ENCODE measurements around the gene PTPN14.

The PTPN14 gene

DNA sequence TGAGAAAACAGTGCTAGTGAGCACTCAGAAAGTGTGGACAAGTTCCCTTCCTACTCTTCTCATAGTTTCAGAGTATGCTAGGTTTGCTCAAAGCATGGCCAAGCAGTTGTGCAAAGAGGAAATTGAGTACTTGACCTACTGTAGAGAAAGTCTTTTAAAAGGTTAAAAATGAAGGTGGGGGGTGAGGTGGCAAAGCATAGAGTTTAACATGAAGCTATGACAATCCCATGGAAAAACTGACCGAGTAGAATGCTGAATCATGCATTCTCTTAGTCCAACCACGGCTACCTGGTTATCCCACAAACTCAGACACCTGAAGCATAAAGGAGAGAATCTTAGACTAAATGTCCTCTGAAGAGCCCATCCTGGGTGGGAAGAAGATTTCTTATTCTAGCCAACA is 79.9 kb downstream of the PTPN14 start:
- Histone ChIP-seq H2AFZ (ENCODE audit: low read depth, low read length) (no peak overlapping the region), H3K4me2 (ENCODE audit: low read length) (no peak overlapping the region), H3K4me3 (ENCODE audit: low read length) (no peak overlapping the region), H3K4me1 (ENCODE audit: low read length) (no peaks in the 10 kb centered on the region), H3K9me3 (ENCODE audit: insufficient read depth, low read length) (no peaks in the 10 kb centered on the region), H3K9ac (ENCODE audit: low read length) (no peak overlapping the region), H3K27me3 (ENCODE audit: low read depth, low read length) (peaks cover 45% of the 10 kb centered on the region), H3K36me3 (replicated peaks; ENCODE audit: low read depth, low read length) (no peaks in the 10 kb centered on the region), H4K20me1 (ENCODE audit: insufficient read depth, low read length) (no peaks in the 10 kb centered on the region), H3K27ac (ENCODE audit: low read length) (no peak overlapping the region), H3K79me2 (ENCODE audit: low read length) (no peaks in the 10 kb centered on the region)
- TF ChIP-seq, protein P1, sequence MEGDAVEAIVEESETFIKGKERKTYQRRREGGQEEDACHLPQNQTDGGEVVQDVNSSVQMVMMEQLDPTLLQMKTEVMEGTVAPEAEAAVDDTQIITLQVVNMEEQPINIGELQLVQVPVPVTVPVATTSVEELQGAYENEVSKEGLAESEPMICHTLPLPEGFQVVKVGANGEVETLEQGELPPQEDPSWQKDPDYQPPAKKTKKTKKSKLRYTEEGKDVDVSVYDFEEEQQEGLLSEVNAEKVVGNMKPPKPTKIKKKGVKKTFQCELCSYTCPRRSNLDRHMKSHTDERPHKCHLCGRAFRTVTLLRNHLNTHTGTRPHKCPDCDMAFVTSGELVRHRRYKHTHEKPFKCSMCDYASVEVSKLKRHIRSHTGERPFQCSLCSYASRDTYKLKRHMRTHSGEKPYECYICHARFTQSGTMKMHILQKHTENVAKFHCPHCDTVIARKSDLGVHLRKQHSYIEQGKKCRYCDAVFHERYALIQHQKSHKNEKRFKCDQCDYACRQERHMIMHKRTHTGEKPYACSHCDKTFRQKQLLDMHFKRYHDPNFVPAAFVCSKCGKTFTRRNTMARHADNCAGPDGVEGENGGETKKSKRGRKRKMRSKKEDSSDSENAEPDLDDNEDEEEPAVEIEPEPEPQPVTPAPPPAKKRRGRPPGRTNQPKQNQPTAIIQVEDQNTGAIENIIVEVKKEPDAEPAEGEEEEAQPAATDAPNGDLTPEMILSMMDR (IDR thresholded peaks at IDR 0.05; ENCODE audit: low read depth, low read length), result no peak
- no peak for TF ChIP-seq EZH2phosphoT487 (IDR thresholded peaks at IDR 0.05; ENCODE audit: low read depth)

DNA sequence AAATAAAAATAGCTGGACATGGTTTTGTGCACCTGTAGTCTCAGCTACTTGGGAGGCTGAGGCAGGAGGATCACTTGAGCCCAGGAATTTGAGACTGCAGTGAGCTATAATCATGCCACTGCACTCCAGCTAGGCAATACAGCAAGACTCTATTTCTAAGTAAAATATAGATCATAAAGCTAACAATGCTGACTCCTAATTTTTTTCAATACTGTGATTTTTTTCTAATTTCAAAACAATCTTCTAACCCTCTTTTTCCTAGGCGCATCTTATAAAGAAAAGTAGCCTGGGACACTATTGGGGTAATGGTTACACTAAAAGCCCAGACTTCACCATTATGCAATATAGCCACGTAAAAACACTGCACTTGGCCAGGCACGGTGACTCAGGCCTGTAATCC is 81.3 kb downstream of the PTPN14 start:
- Histone ChIP-seq H4K20me1 (ENCODE audit: insufficient read depth, low read length) (no peaks in the 10 kb centered on the region), H3K79me2 (ENCODE audit: low read length) (no peaks in the 10 kb centered on the region), H3K4me2 (ENCODE audit: low read length) (no peak overlapping the region), H3K4me3 (ENCODE audit: low read length) (no peak overlapping the region), H2AFZ (ENCODE audit: low read depth, low read length) (no peak overlapping the region), H3K9me3 (ENCODE audit: insufficient read depth, low read length) (no peaks in the 10 kb centered on the region), H3K9ac (ENCODE audit: low read length) (no peak overlapping the region), H3K36me3 (replicated peaks; ENCODE audit: low read depth, low read length) (no peaks in the 10 kb centered on the region), H3K27ac (ENCODE audit: low read length) (no peak overlapping the region), H3K27me3 (ENCODE audit: low read depth, low read length) (peaks cover 44% of the 10 kb centered on the region), H3K4me1 (ENCODE audit: low read length) (no peaks in the 10 kb centered on the region)
- no peak for TF ChIP-seq EZH2phosphoT487 (IDR thresholded peaks at IDR 0.05; ENCODE audit: low read depth)

DNA sequence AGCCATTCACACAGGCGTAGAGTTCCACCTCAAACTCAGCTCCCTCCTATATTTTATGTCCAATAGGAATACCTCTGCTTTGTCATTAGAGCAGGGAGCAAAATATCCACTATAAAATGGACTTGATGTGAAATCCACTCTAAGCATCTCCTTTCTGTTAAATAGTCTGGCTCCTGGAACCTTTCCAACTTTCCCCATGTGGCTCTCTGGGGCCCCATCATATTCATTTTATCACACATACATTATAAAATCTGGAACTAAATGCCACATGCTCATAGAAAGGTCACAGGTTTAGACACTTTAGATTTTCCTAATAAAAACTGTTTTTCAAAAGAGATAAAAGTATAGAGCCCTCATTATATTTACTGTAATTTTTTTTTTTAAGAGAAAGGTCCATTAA is 82.1 kb downstream of the PTPN14 start:
- Histone ChIP-seq H3K27ac (ENCODE audit: low read length) (no peak overlapping the region), H3K79me2 (ENCODE audit: low read length) (no peaks in the 10 kb centered on the region), H3K9me3 (ENCODE audit: insufficient read depth, low read length) (no peaks in the 10 kb centered on the region), H3K9ac (ENCODE audit: low read length) (no peak overlapping the region), H3K27me3 (ENCODE audit: low read depth, low read length) (peaks cover 39% of the 10 kb centered on the region), H2AFZ (ENCODE audit: low read depth, low read length) (no peak overlapping the region), H3K4me1 (ENCODE audit: low read length) (no peaks in the 10 kb centered on the region), H4K20me1 (ENCODE audit: insufficient read depth, low read length) (no peaks in the 10 kb centered on the region), H3K4me2 (ENCODE audit: low read length) (no peak overlapping the region), H3K36me3 (replicated peaks; ENCODE audit: low read depth, low read length) (no peaks in the 10 kb centered on the region), H3K4me3 (ENCODE audit: low read length) (no peak overlapping the region)
- no peak for TF ChIP-seq EZH2phosphoT487 (IDR thresholded peaks at IDR 0.05; ENCODE audit: low read depth)
- TF ChIP-seq, protein P1 (IDR thresholded peaks at IDR 0.05; ENCODE audit: low read depth, low read length), result no peak

DNA sequence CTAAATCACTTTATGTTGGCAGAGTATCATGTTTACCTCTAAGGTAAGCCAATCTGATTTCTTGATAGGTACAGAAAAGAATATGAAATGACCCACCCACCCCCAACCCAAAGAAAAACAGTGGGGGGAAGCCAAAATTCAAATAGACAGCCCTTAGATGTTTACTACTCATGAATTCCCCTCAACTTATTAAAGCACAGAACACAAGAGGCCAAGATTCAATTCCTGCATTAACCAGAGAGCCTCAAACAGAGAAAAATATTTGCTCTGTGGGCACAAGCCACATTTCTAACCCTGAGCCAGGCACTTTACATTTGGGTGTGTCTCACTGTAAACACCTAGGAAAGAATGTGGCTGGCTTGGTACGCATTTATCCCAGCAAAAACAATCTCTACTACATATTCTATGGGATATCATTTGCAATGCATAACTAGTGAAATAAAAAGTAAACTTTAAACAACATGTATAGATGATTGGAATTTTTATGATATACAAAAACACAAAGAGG is 84.3 kb downstream of the PTPN14 start:
- no peak overlapping the region for H3K27ac ChIP-seq (ENCODE audit: low read length)
- no peak overlapping the region for H2AFZ ChIP-seq (ENCODE audit: low read depth, low read length)
- no peaks in the 10 kb centered on the region for H3K4me1 ChIP-seq (ENCODE audit: low read length)
- H3K36me3 ChIP-seq (replicated peaks; ENCODE audit: low read depth, low read length), result no peaks in the 10 kb centered on the region
- no peak overlapping the region for H3K4me3 ChIP-seq (ENCODE audit: low read length)
- no peaks in the 10 kb centered on the region for H3K79me2 ChIP-seq (ENCODE audit: low read length)
- H4K20me1 ChIP-seq (ENCODE audit: insufficient read depth, low read length), result no peaks in the 10 kb centered on the region
- TF ChIP-seq, protein P1 (IDR thresholded peaks at IDR 0.05; ENCODE audit: low read depth, low read length), result no peak
- TF ChIP-seq EZH2phosphoT487 (IDR thresholded peaks at IDR 0.05; ENCODE audit: low read depth), result no peak
- H3K27me3 ChIP-seq (ENCODE audit: low read depth, low read length), result peaks cover 19% of the 10 kb centered on the region
- H3K9me3 ChIP-seq (ENCODE audit: insufficient read depth, low read length), result no peaks in the 10 kb centered on the region
- H3K4me2 ChIP-seq (ENCODE audit: low read length), result no peak overlapping the region
- no peak overlapping the region for H3K9ac ChIP-seq (ENCODE audit: low read length)
